GM19328 (cell line): ENCODE measurements around the gene SH2D1B.

ENCODE experiments used
- ATAC-seq: cut with Tn5 transposase; IDR thresholded peaks from one replicate; pipeline ENCODE4 v1.9.1; 2021; ENCODE audit warnings: mild to moderate bottlenecking, moderate library complexity; ENCODE audit not compliant: unreplicated experiment

SH2D1B gene

GRCh38 chr1:162400790-162401355 lies 11.1 kb downstream of the SH2D1B start:
- no peak for ATAC-seq

- no peak for ATAC-seq
Observed at GRCh38 chr1:162398999-162399580, 12.8 kb downstream of the SH2D1B start.

- ATAC-seq, result no peak
Observed at GRCh38 chr1:162397943-162398560, 13.9 kb downstream of the SH2D1B start.

GRCh38 chr1:162397039-162397448 lies 14.9 kb downstream of the SH2D1B start:
- ATAC-seq, result no peak

- no peak for ATAC-seq
Observed at GRCh38 chr1:162396201-162396906, 15.6 kb downstream of the SH2D1B start.

GRCh38 chr1:162391790-162392563 lies 20.0 kb downstream of the SH2D1B start:
- no peak for ATAC-seq

- no peak for ATAC-seq
Observed at GRCh38 chr1:162390396-162391185, 21.3 kb downstream of the SH2D1B start.

- ATAC-seq, result no peak
Observed at GRCh38 chr1:162389971-162390370, 22.0 kb downstream of the SH2D1B start.

GRCh38 chr1:162389021-162389818 lies 22.7 kb downstream of the SH2D1B start:
- no peak for ATAC-seq

- no peak for ATAC-seq
Observed at GRCh38 chr1:162388615-162389014, 23.3 kb downstream of the SH2D1B start.

GRCh38 chr1:162388083-162388594 lies 23.8 kb downstream of the SH2D1B start:
- no peak for ATAC-seq

GRCh38 chr1:162387226-162388082 lies 24.5 kb downstream of the SH2D1B start:
- no peak for ATAC-seq

- no peak for ATAC-seq
Observed at GRCh38 chr1:162386292-162387225, 25.4 kb downstream of the SH2D1B start.

- ATAC-seq, result no peak
Observed at GRCh38 chr1:162385702-162386101, 26.2 kb downstream of the SH2D1B start.

GRCh38 chr1:162385280-162385623 lies 26.7 kb downstream of the SH2D1B start:
- no peak for ATAC-seq

GRCh38 chr1:162384601-162385279 lies 27.2 kb downstream of the SH2D1B start:
- ATAC-seq, result no peak

- ATAC-seq, result no peak
Observed at GRCh38 chr1:162384116-162384515, 27.8 kb downstream of the SH2D1B start.
